ENCODE measurements around the gene PANX1. TPM values are rescaled to one million over a fixed set of nuclear protein-coding genes. Genes with fewer than 3 reads are reported as not detected.

The PANX1 gene
- total and polyA plus RNA-seq, 10 of the 15 experiments (the other 5 are each of a cell fraction or from before 2014, with no cell fraction given), result 3.3 to 18.7 (median 14.4) TPM

- peak overlapping the region; percentile 66 for H2AFZ ChIP-seq (ENCODE audit: control insufficient read depth, low read depth, low read length)
- H3K9ac ChIP-seq (ENCODE audit: control insufficient read depth, insufficient read depth, low read length), result no peak overlapping the region
- ChIA-PET POLR2A (no interaction called here), RAD21 (ENCODE audit: unreplicated experiment) (interaction anchor here (0.8 to 2.2 kb wide), 15 partner anchors 10 to 413 kb away, joined by 3 to 12 read pairs (median 3); no protein-coding TSS in a partner anchor), CTCF (interaction anchor here (0.6 to 6.5 kb wide), 52 partner anchors 10 to 429 kb away, joined by 3 to 90 read pairs (median 5); partner anchors contain the start of genes C11orf97, IZUMO1R, MRE11 and PANX1), SMC1A (ENCODE audit: uncharacterized antibody, unreplicated experiment) (interaction anchor here (1.0 to 5.2 kb wide), 28 partner anchors 8 to 413 kb away, joined by 3 to 59 read pairs (median 4); partner anchors contain the start of genes ANKRD49, MRE11 and PANX1)
- no TSS peak for BruUV-seq (replicated peaks)
- H3K36me3 ChIP-seq (ENCODE audit: control insufficient read depth in 2 of 2, insufficient read depth in 2 of 2, low read length in 1 of 2), result peaks cover 2 to 14% of the 10 kb centered on the region in 2 experiments; a peak in 3 of 4 replicates
- no peaks in the 10 kb centered on the region for H3K79me2 ChIP-seq (ENCODE audit: control insufficient read depth, insufficient read depth, low read length)
- H4K20me1 ChIP-seq (ENCODE audit: control insufficient read depth, insufficient read depth), result no peaks in the 10 kb centered on the region
- 0 out of 2 replicates have a peak overlapping the region, but pooled peaks have one; percentile 13 for H3K4me2 ChIP-seq (ENCODE audit: control insufficient read depth, insufficient read depth)
- no peak overlapping the region for H3K27ac ChIP-seq (ENCODE audit: control insufficient read depth, insufficient read depth)
- in situ Hi-C loops (cut with MboI) (no loop called here), intact Hi-C loops (cut with micrococcal nuclease; ENCODE audit: unreplicated experiment) (loop anchor here (1.0 to 5.0 kb wide), 4 partner anchors 88 to 320 kb away; no protein-coding TSS in a partner anchor)
- no peaks in the 10 kb centered on the region for H3K9me3 ChIP-seq (replicated peaks; ENCODE audit: control insufficient read depth, insufficient read depth, low read length)
- DNase-seq (ENCODE audit: low read depth, low spot score), result peak; percentile 17
- 22% methylated on average over 7 of the region's 7 CpGs for WGBS (ENCODE audit: insufficient coverage, insufficient replicate concordance, low lambda C conversion rate, missing lambda C conversion rate)
- H3K4me1 ChIP-seq (ENCODE audit: control insufficient read depth, insufficient read depth, low read length), result peaks cover 9% of the 10 kb centered on the region
- no peak for FAIRE-seq
- H3K4me3 ChIP-seq, result no peak overlapping the region
- no peaks in the 10 kb centered on the region for H3K27me3 ChIP-seq (replicated peaks in 1 of 2; ENCODE audit: control insufficient read depth in 2 of 2, insufficient read depth in 2 of 2, low read length in 1 of 2)
- ATAC-seq, result peak; percentile 91
- peak; percentile 87 for TF ChIP-seq RAD21 (IDR thresholded peaks at IDR 0.05; ENCODE audit: insufficient read depth, low read depth, low read length)
- TF ChIP-seq NFYA (IDR thresholded peaks at IDR 0.05; ENCODE audit: borderline replicate concordance, low read depth, low read length), result no peak
- 0 out of 2 replicates have a peak, but pooled peaks have one; percentile 41 for TF ChIP-seq EED (IDR thresholded peaks at IDR 0.05; ENCODE audit: low read depth)
- TF ChIP-seq YY1 (IDR thresholded peaks at IDR 0.05; ENCODE audit: low read depth, low read length), result peak; percentile 51; the same call in 1 of the 2 replicates
- peak; percentile 40; the same call in 1 of the 2 replicates for TF ChIP-seq IRF4 (IDR thresholded peaks at IDR 0.05; ENCODE audit: low read depth, low read length)
- TF ChIP-seq CREB1 (IDR thresholded peaks at IDR 0.05; ENCODE audit: low read depth), result peak; percentile 68
- TF ChIP-seq RUNX3 (IDR thresholded peaks at IDR 0.05; ENCODE audit: low read length), result peak; percentile 69
- 0 out of 2 replicates have a peak, but pooled peaks have one; percentile 44 for TF ChIP-seq CBX5 (IDR thresholded peaks at IDR 0.05; ENCODE audit: low read depth)
- TF ChIP-seq ZBTB11 (CRISPR knock-in tag; IDR thresholded peaks at IDR 0.05), result no peak
- TF ChIP-seq CREM (IDR thresholded peaks at IDR 0.05; ENCODE audit: low read depth), result peak; percentile 68
- TF ChIP-seq SMC3 (IDR thresholded peaks at IDR 0.05; ENCODE audit: borderline replicate concordance, low read length), result peak; percentile 64
- TF ChIP-seq CEBPZ (IDR thresholded peaks at IDR 0.05; ENCODE audit: low read depth, low read length), result no peak
- 0 out of 2 replicates have a peak, but pooled peaks have one; percentile 36 for TF ChIP-seq GABPA (IDR thresholded peaks at IDR 0.05; ENCODE audit: low read depth)
- no peak for TF ChIP-seq MYC (IDR thresholded peaks at IDR 0.05; ENCODE audit: insufficient read depth, insufficient read length, insufficient replicate concordance, low read length, severe bottlenecking)
- TF ChIP-seq CTCF (IDR thresholded peaks at IDR 0.05 in 2 of 3, conservative IDR thresholded peaks at IDR 0.05 in 1 of 3; ENCODE audit: control insufficient read depth in 2 of 3, extremely low read depth in 1 of 3, insufficient read depth in 1 of 3, low read depth in 3 of 3, low read length in 3 of 3), result peak; percentile 77 to 90 (median 86)
Measured at GRCh38 chr11:94183886-94184264, 55.2 kb downstream of the PANX1 start.
